Activated naive CD4-positive, alpha-beta T cell treated with anti-CD3 and anti-CD28 coated beads, Interleukin-2, amount 10 ng/mL, durations not matched to agents 7 days and 5 days (primary cell): Measurements from ENCODE around the gene SETSIP.
"Not testable (repeated sequence)": the region's sequence is repeated elsewhere in the genome, so short reads cannot be mapped to it uniquely, and the experiment has no call there.

Source experiments
- CTCF ChIA-PET: fragments of 350-600 bp; sonication (Branson Sonifier 250); formaldehyde crosslinking; loops from one replicate; lab custom pipeline; 2021; ENCODE audit warnings: antibody characterized with exemption; lab: Charles Lee
- DNase-seq: peaks from one replicate; pipeline ENCODE4 v3.0.0-alpha.2; 2020
- H3K27ac Mint-ChIP-seq: one replicate; pipeline ENCODE4 v1.8.0; 2021; ENCODE audit warnings: mild to moderate bottlenecking, moderate library complexity, mixed read lengths
- H3K27me3 Mint-ChIP-seq: one replicate; pipeline ENCODE4 v1.8.0; 2021; ENCODE audit warnings: mild to moderate bottlenecking, mixed read lengths
- H3K36me3 Mint-ChIP-seq: one replicate; pipeline ENCODE4 v1.8.0; 2021; ENCODE audit warnings: mixed read lengths
- H3K4me1 Mint-ChIP-seq: one replicate; pipeline ENCODE4 v1.8.0; 2021; ENCODE audit warnings: mixed read lengths
- H3K4me3 Mint-ChIP-seq: one replicate; pipeline ENCODE4 v1.8.0; 2021; ENCODE audit warnings: mild to moderate bottlenecking, moderate library complexity, mixed read lengths
- H3K9me3 Mint-ChIP-seq: one replicate; pipeline ENCODE4 v1.8.0; 2021; ENCODE audit warnings: mixed read lengths

The SETSIP gene

DNA sequence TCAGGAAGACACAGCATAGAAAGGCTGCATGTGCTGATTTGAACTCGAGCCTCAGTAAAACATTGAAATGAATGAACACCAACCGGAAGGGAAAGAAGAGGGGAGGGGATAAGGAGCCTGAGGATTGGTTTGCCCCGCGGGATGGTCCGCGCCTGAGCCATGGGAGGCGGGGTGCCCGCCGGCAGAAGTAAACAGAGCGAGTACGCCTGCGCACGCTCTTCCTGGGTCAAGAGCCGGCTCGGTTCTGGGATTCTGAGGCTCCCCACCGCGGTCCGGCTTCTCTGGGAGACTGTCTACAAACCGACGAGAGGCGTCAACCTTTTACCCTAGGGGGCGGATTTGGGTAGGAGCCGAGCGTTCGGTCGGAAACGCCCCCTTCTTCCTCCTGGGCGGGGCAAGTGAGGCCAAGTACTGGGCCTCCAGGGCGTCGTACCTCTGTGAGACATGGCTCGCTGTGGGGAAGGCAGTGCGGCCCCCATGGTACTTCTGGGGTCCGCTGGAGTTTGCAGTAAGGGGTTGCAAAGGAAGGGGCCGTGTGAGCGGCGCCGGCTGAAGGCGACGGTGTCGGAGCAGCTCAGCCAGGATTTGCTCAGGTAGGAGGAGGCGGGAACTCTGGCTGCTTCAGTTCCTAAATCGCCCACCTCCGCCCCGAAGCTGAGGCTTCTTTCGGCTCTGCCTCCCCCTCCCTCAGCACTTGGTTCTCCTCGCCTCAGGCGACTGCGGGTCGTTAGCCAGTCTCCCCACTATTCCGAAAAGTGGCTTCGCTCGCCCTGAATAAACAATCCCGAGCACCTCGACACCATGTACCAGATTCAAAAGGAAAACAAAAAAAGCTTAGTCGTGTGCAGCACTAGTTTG lies 5.1 kb upstream of the SETSIP start, which contains the start of gene BTBD8:
Gene BTBD8, plus strand, starts transcription at position 218 of the 858 bp plus-strand sequence. Its CDS starts 227 bp downstream, at position 445.
- Mint-ChIP-seq H3K4me3 (peak within 1 kb of the TSS; percentile 94), H3K9me3 (peaks cover 6% of the 10 kb centered on the region), H3K4me1 (peaks cover 17% of the 10 kb centered on the region), H3K27me3 (no peaks in the 10 kb centered on the region), H3K27ac (peak within 1 kb of the TSS; percentile 72), H3K36me3 (no peaks in the 10 kb centered on the region)
- DNase-seq = peak; percentile 92
- CTCF ChIA-PET = interaction anchor here (0.6 to 1.1 kb wide), 5 partner anchors 44 to 230 kb away, joined by 3 to 8 read pairs (median 4); no protein-coding TSS in a partner anchor

GRCh38 chr1:92079441-92079840 lies 4.2 kb upstream of the SETSIP start:
- no peak overlapping the region for H3K4me3 Mint-ChIP-seq
- DNase-seq = no peak
- no peaks in the 10 kb centered on the region for H3K36me3 Mint-ChIP-seq
- CTCF ChIA-PET = no interaction called here
- H3K27me3 Mint-ChIP-seq = peaks cover 2% of the 10 kb centered on the region
- H3K4me1 Mint-ChIP-seq = peaks cover 17% of the 10 kb centered on the region
- no peaks in the 10 kb centered on the region for H3K9me3 Mint-ChIP-seq
- H3K27ac Mint-ChIP-seq = no peak overlapping the region

DNA sequence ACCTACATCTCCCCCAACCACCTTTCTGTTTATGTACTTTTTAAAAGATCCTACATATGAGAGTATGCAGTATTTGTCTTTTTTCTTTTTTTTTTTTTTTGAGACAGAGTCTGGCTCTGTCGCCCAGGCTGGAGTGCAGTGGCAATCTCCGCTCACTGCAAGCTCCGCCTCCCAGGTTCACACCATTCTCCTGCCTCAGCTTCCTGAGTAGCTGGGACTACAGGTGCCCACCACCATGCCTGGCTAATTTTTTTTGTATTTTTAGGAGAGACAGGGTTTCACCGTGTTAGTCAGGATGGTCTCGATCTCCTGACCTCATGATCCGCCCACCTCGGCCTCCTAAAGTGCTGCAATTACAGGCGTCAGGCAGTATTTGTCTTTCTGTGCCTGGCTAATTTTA lies 2.9 kb upstream of the SETSIP start:
- H3K4me1 Mint-ChIP-seq = peaks cover 17% of the 10 kb centered on the region
- H3K27me3 Mint-ChIP-seq, CTCF ChIA-PET, H3K4me3 Mint-ChIP-seq, H3K36me3 Mint-ChIP-seq, DNase-seq, H3K9me3 Mint-ChIP-seq, H3K27ac Mint-ChIP-seq: not testable (repeated sequence)

GRCh38 chr1:92076363-92076762 lies 1.2 kb upstream of the SETSIP start:
- CTCF ChIA-PET = interaction anchor here (0.6 kb wide), 1 partner anchor 175 kb away, joined by 3 read pairs; no protein-coding TSS in a partner anchor

DNA sequence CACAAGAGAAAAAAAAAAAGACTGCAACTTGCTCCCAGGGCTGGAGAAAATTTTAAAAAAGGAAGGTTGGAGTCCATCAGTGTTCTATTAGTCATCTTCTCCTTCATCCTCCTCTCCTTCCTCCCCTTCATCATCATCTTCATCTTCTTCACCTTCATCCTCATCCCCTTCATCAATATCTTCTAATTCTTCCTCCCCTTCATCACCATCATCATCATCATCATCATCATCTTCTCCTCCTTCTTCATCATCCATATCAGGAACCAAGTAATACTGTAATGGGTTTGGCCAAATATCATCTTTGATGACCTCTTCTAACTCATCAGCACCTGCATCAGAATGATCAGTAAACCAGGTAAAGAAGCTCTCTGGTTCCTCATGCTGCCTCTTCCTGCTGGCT lies 765 bp downstream of the SETSIP start:
- CTCF ChIA-PET, H3K27ac Mint-ChIP-seq, H3K36me3 Mint-ChIP-seq, DNase-seq, H3K4me1 Mint-ChIP-seq, H3K9me3 Mint-ChIP-seq, H3K4me3 Mint-ChIP-seq, H3K27me3 Mint-ChIP-seq: not testable (repeated sequence)

More at GRCh38 chr1:92076363-92076762, 1.2 kb upstream of the SETSIP start:
- Mint-ChIP-seq H3K36me3 (no peaks in the 10 kb centered on the region), H3K27ac (no peak overlapping the region), H3K27me3 (peaks cover 4% of the 10 kb centered on the region), H3K9me3 (no peaks in the 10 kb centered on the region), H3K4me3 (no peak overlapping the region), H3K4me1 (peaks cover 11% of the 10 kb centered on the region)
- DNase-seq = no peak

DNA sequence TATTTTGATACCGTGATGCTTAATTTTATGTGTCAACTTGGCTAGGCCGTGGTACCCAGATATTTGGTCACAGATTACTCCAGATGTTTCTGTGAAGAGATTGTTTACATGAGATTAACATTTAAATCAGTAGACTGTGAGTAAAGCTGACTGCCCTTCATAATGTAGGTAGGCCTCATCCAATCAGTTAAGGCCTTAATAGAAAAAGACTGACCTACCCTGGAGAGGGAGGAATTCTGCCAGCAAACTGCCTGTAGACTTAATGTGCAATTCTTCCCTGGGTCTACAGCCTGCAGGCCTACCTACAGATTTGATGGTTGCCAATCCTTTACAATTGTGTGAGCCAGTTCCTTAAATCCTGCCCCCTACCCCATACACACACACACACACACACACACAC lies 4.3 kb downstream of the SETSIP start:
- H3K9me3 Mint-ChIP-seq = no peaks in the 10 kb centered on the region
- peaks cover 11% of the 10 kb centered on the region for H3K27me3 Mint-ChIP-seq
- DNase-seq = no peak
- no peaks in the 10 kb centered on the region for H3K36me3 Mint-ChIP-seq
- no peak overlapping the region for H3K4me3 Mint-ChIP-seq
- no peak overlapping the region for H3K27ac Mint-ChIP-seq
- H3K4me1 Mint-ChIP-seq = no peaks in the 10 kb centered on the region
- CTCF ChIA-PET = no interaction called here

DNA sequence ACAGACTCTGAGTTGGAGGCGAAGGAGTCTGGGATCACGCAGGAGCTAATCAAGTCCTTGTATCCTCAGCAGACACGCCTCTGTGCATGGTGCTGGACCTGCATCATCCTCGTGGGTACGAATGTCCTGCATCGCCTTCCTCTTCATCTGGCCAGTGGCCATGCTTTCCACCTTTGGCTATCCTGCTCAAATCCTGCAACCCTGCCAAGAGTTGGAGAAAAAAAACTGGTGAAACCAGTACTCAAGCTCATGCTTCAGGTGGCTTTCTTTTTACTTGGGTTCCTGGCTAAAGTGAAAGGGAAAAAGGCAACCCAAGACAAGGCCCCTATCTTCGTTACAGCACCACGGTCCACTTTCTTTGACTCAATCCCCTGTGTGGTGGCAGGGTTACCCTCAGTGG lies 8.9 kb downstream of the SETSIP start:
- no peaks in the 10 kb centered on the region for H3K36me3 Mint-ChIP-seq
- DNase-seq = no peak
- no peaks in the 10 kb centered on the region for H3K4me1 Mint-ChIP-seq
- H3K4me3 Mint-ChIP-seq = no peak overlapping the region
- no peaks in the 10 kb centered on the region for H3K9me3 Mint-ChIP-seq
- peaks cover 11% of the 10 kb centered on the region for H3K27me3 Mint-ChIP-seq
- CTCF ChIA-PET = no interaction called here
- H3K27ac Mint-ChIP-seq = no peak overlapping the region

- CTCF ChIA-PET = no interaction called here
- no peak for DNase-seq
- Mint-ChIP-seq H3K4me1 (no peaks in the 10 kb centered on the region), H3K36me3 (no peaks in the 10 kb centered on the region), H3K9me3 (no peaks in the 10 kb centered on the region), H3K4me3 (no peak overlapping the region), H3K27me3 (peaks cover 11% of the 10 kb centered on the region), H3K27ac (no peak overlapping the region)
Measured at GRCh38 chr1:92065042-92065441, 10.2 kb downstream of the SETSIP start.

GRCh38 chr1:92051948-92052347 lies 23.3 kb downstream of the SETSIP start:
- no peaks in the 10 kb centered on the region for H3K36me3 Mint-ChIP-seq
- peaks cover 3% of the 10 kb centered on the region for H3K27me3 Mint-ChIP-seq
- H3K4me3 Mint-ChIP-seq = no peak overlapping the region
- CTCF ChIA-PET = no interaction called here
- no peak overlapping the region for H3K27ac Mint-ChIP-seq
- DNase-seq = no peak
- H3K4me1 Mint-ChIP-seq = no peaks in the 10 kb centered on the region
- no peaks in the 10 kb centered on the region for H3K9me3 Mint-ChIP-seq

DNA sequence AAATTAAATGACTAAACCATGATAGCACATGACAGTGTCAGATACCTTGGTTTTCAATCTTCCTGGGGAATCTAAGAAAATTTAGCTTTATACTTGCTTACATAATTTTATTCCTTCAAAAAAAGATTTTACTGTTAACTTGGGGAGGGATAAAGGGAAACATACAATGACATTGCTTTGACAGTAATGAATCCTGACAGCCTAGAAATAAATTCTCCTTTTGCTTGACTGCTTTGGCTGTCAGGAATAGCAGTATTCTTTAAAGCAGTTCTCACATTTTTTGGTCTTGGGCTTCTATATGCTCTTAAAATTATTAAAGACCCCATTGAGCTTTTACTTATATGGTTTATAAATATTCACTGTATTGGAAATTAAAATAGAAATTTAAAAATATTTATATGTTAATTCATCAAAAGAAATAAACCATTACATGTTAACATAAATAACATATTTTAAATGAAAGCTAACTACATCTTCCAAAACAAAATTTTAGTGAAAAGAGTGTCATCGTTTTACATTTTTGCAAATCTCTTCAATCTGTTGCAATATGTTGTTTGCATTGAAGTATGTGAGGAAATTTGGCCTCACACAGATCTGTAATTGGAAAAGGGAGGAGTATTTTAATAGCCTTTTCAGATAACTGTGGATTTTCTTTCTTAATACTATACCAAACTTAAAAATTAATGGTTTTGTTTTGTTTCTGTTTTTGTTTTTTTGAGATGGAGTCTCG lies 29.3 kb downstream of the SETSIP start:
- H3K36me3 Mint-ChIP-seq = no peaks in the 10 kb centered on the region
- no peaks in the 10 kb centered on the region for H3K27me3 Mint-ChIP-seq
- CTCF ChIA-PET = no interaction called here
- H3K27ac Mint-ChIP-seq = no peak overlapping the region
- no peaks in the 10 kb centered on the region for H3K4me1 Mint-ChIP-seq
- H3K4me3 Mint-ChIP-seq = no peak overlapping the region
- DNase-seq = no peak
- no peaks in the 10 kb centered on the region for H3K9me3 Mint-ChIP-seq

DNA sequence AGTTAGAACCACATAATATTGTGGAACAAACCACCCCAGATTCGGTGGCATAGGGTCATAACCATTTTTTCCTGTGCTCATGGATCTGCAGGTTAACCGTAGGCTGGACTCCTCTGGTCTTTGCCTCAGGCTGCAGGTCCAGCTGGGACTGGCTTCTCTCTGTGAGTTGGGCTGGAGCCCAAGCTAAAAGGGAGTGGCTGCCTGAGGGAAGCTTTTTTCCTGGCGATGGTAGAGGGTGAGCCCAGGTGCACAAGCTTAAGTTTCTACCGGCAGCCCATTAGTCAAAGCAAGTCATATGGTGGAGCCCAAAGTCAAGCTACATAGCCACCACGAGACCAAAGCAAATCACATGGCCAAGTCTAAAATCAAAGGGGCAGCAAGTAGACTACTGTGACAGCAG lies 31.6 kb downstream of the SETSIP start:
- CTCF ChIA-PET = no interaction called here
- no peaks in the 10 kb centered on the region for H3K36me3 Mint-ChIP-seq
- H3K27ac Mint-ChIP-seq = no peak overlapping the region
- H3K27me3 Mint-ChIP-seq = no peaks in the 10 kb centered on the region
- no peaks in the 10 kb centered on the region for H3K4me1 Mint-ChIP-seq
- H3K9me3 Mint-ChIP-seq = no peaks in the 10 kb centered on the region
- no peak for DNase-seq
- H3K4me3 Mint-ChIP-seq = no peak overlapping the region

DNA sequence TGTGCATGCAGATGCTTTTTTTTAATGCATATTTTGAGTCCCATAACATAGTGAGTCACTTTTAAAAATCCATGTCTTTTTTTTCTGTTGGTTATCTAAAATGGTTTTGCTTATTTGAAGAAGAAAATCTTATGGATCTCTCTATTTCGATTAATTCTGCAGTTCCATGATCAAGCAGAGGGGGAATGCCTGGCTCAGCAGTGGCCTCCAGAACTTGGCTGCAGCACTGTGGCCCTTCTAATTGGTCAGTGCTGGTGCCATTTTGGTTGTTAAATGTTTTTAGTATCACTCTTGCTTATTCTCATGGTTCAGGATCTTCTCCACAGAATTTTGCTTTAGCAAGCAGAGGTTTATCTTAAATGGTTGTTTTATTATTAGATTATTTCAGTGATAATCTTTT lies 34.2 kb downstream of the SETSIP start:
- Mint-ChIP-seq H3K36me3 (no peaks in the 10 kb centered on the region), H3K27ac (no peak overlapping the region), H3K9me3 (no peaks in the 10 kb centered on the region), H3K4me1 (no peaks in the 10 kb centered on the region), H3K4me3 (no peak overlapping the region), H3K27me3 (peaks cover 3% of the 10 kb centered on the region)
- CTCF ChIA-PET = no interaction called here
- no peak for DNase-seq

- H3K4me3 Mint-ChIP-seq = no peak overlapping the region
- no peaks in the 10 kb centered on the region for H3K4me1 Mint-ChIP-seq
- peaks cover 7% of the 10 kb centered on the region for H3K27me3 Mint-ChIP-seq
- CTCF ChIA-PET = no interaction called here
- H3K36me3 Mint-ChIP-seq = no peaks in the 10 kb centered on the region
- H3K27ac Mint-ChIP-seq = no peak overlapping the region
- H3K9me3 Mint-ChIP-seq = no peaks in the 10 kb centered on the region
- DNase-seq = no peak
Measured at GRCh38 chr1:92038695-92039346, 36.4 kb downstream of the SETSIP start.

GRCh38 chr1:92037400-92037799 lies 37.8 kb downstream of the SETSIP start:
- CTCF ChIA-PET = no interaction called here
- H3K27me3 Mint-ChIP-seq = peaks cover 7% of the 10 kb centered on the region
- DNase-seq = no peak
- H3K9me3 Mint-ChIP-seq = no peaks in the 10 kb centered on the region
- H3K36me3 Mint-ChIP-seq = no peaks in the 10 kb centered on the region
- no peak overlapping the region for H3K27ac Mint-ChIP-seq
- no peaks in the 10 kb centered on the region for H3K4me1 Mint-ChIP-seq
- H3K4me3 Mint-ChIP-seq = no peak overlapping the region
